H9 (cell line): ENCODE measurements around the gene ATL1. TPM values are rescaled to one million over a fixed set of nuclear protein-coding genes. Genes with fewer than 3 reads are reported as not detected.

Experiments used
- DNase-seq: peaks from one replicate; pipeline ENCODE4 v3.0.0-alpha.2; 2017
- H2AFZ ChIP-seq: one replicate; pipeline ENCODE4 v1.6.1; 2013; ENCODE audit warnings: mild to moderate bottlenecking, low read length, control low read depth, moderate library complexity
- H2AK5ac ChIP-seq: 2 replicates; pipeline ENCODE4 v1.6.1; 2013; ENCODE audit warnings: low read length, control low read depth, mixed read lengths; ENCODE audit not compliant: insufficient read length
- H2BK120ac ChIP-seq: one replicate; pipeline ENCODE4 v1.6.1; 2013; ENCODE audit warnings: low read depth, mild to moderate bottlenecking, low read length, control low read depth, inconsistent platforms; ENCODE audit not compliant: poor library complexity, severe bottlenecking
- H2BK12ac ChIP-seq: 2 replicates; pipeline ENCODE4 v1.6.1; 2013; ENCODE audit warnings: low read length, control low read depth, mixed read lengths, low read depth; ENCODE audit not compliant: insufficient read length
- H2BK15ac ChIP-seq: 2 replicates; pipeline ENCODE4 v1.6.1; 2013; ENCODE audit warnings: low read depth, low read length, control low read depth
- H2BK20ac ChIP-seq: one replicate; pipeline ENCODE4 v1.6.1; 2013; ENCODE audit warnings: low read depth, mild to moderate bottlenecking, low read length, control low read depth, inconsistent platforms; ENCODE audit not compliant: poor library complexity, severe bottlenecking
- H2BK5ac ChIP-seq: 2 replicates; pipeline ENCODE4 v1.6.1; 2013; ENCODE audit warnings: low read length, control low read depth, mixed read lengths; ENCODE audit not compliant: insufficient read length
- H3K14ac ChIP-seq: 2 replicates; pipeline ENCODE4 v1.6.1; 2013; ENCODE audit warnings: low read length, control low read depth; ENCODE audit not compliant: insufficient read depth
- H3K18ac ChIP-seq: 2 replicates; pipeline ENCODE4 v1.6.1; 2013; ENCODE audit warnings: low read depth, mild to moderate bottlenecking, mixed read lengths, low read length, control low read depth; ENCODE audit not compliant: insufficient read length
- H3K23ac ChIP-seq: 2 replicates; pipeline ENCODE4 v1.6.1; 2013; ENCODE audit warnings: low read length, control low read depth, mixed read lengths, low read depth; ENCODE audit not compliant: insufficient read length
- H3K23me2 ChIP-seq: 2 replicates; pipeline ENCODE4 v1.6.1; 2013; ENCODE audit warnings: low read depth, mild to moderate bottlenecking, mixed read lengths, low read length, control low read depth; ENCODE audit not compliant: insufficient read length, poor library complexity, severe bottlenecking
- H3K27ac ChIP-seq: 2 replicates; pipeline ENCODE4 v1.5.1; 2013; ENCODE audit warnings: low read length, control low read depth, mixed read lengths, low read depth; ENCODE audit not compliant: insufficient read length
- H3K27me3 ChIP-seq: 2 replicates; pipeline ENCODE4 v1.6.1; 2013; ENCODE audit warnings: low read length, control low read depth, inconsistent platforms; ENCODE audit not compliant: insufficient read depth
- H3K4ac ChIP-seq: 2 replicates; pipeline ENCODE4 v1.6.1; 2013; ENCODE audit warnings: low read depth, mild to moderate bottlenecking, control low read depth, inconsistent platforms, low read length, moderate library complexity
- H3K4me1 ChIP-seq: 2 replicates; pipeline ENCODE4 v1.6.1; 2013; ENCODE audit warnings: low read length, control low read depth, inconsistent platforms; ENCODE audit not compliant: insufficient read depth
- H3K4me2 ChIP-seq: 2 replicates; pipeline ENCODE4 v1.6.1; 2013; ENCODE audit warnings: low read length, control low read depth, mixed read lengths; ENCODE audit not compliant: insufficient read length, insufficient read depth
- H3K56ac ChIP-seq: 2 replicates; pipeline ENCODE4 v1.6.1; 2013; ENCODE audit warnings: low read depth, mild to moderate bottlenecking, mixed read lengths, low read length, control low read depth; ENCODE audit not compliant: insufficient read length
- H3K79me1 ChIP-seq: 2 replicates; pipeline ENCODE4 v1.6.1; 2013; ENCODE audit warnings: low read depth, mild to moderate bottlenecking, moderate library complexity, low read length, control low read depth, inconsistent platforms; ENCODE audit not compliant: insufficient read depth, poor library complexity, severe bottlenecking
- H3K79me2 ChIP-seq: 2 replicates; pipeline ENCODE4 v1.6.1; 2013; ENCODE audit warnings: low read length, control low read depth, inconsistent platforms; ENCODE audit not compliant: insufficient read depth
- H3K9ac ChIP-seq: 2 replicates; pipeline ENCODE4 v1.6.1; 2013; ENCODE audit warnings: low read length, control low read depth, mixed read lengths; ENCODE audit not compliant: insufficient read length; ENCODE audit errors: extremely low read depth
- H3K9me3 ChIP-seq: one replicate; pipeline ENCODE4 v1.6.1; 2013; ENCODE audit warnings: low read depth, low read length, inconsistent platforms; ENCODE audit not compliant: control insufficient read depth
- H3T11ph ChIP-seq: one replicate; pipeline ENCODE4 v1.6.1; 2013; ENCODE audit warnings: mild to moderate bottlenecking, low read length, control low read depth, inconsistent platforms
- H4K20me1 ChIP-seq: one replicate; pipeline ENCODE4 v1.6.1; 2013; ENCODE audit not compliant: control insufficient read depth, insufficient read length, insufficient read depth
- H4K5ac ChIP-seq: 2 replicates; pipeline ENCODE4 v1.6.1; 2013; ENCODE audit warnings: low read depth, mild to moderate bottlenecking, mixed read lengths, low read length, control low read depth; ENCODE audit not compliant: insufficient read length
- H4K8ac ChIP-seq: replicated peaks from 2 replicates; pipeline ENCODE4 v1.6.1; 2013; ENCODE audit warnings: low read length, control low read depth, mixed read lengths, low read depth; ENCODE audit not compliant: insufficient read length
- H4K91ac ChIP-seq: 2 replicates; pipeline ENCODE4 v1.6.1; 2013; ENCODE audit warnings: low read depth, mild to moderate bottlenecking, moderate library complexity, mixed read lengths, low read length, control low read depth; ENCODE audit not compliant: insufficient read length
- H3K27ac Mint-ChIP-seq, 3 experiments: 2 replicates in 2 of 3; 3 replicates in 1 of 3; pipeline ENCODE4 v1.8.0; 2020 to 2021; ENCODE audit warnings: mixed read lengths in 3 of 3, mild to moderate bottlenecking in 1 of 3, moderate library complexity in 1 of 3
- H3K27me3 Mint-ChIP-seq: 2 replicates; pipeline ENCODE4 v1.8.0; 2021; ENCODE audit warnings: low read depth, mild to moderate bottlenecking, moderate library complexity, mixed read lengths
- H3K36me3 Mint-ChIP-seq, 3 experiments: 2 replicates in 2 of 3; 3 replicates in 1 of 3; pipeline ENCODE4 v1.8.0; 2020 to 2021; ENCODE audit warnings: low read depth in 3 of 3, mixed read lengths in 3 of 3; ENCODE audit not compliant: insufficient read depth in 1 of 3
- H3K4me1 Mint-ChIP-seq, 2 experiments: 2 replicates each; pipeline ENCODE4 v1.8.0; 2020; ENCODE audit warnings: mixed read lengths in 2 of 2
- H3K4me3 Mint-ChIP-seq, 2 experiments: 2 replicates in 1 of 2; 3 replicates in 1 of 2; pipeline ENCODE4 v1.8.0; 2020 to 2021; ENCODE audit warnings: mild to moderate bottlenecking in 2 of 2, mixed read lengths in 2 of 2, moderate library complexity in 1 of 2
- H3K9me3 Mint-ChIP-seq, 2 experiments: 2 replicates in 1 of 2; 3 replicates in 1 of 2; pipeline ENCODE4 v1.8.0; 2020; ENCODE audit warnings: mild to moderate bottlenecking in 2 of 2, mixed read lengths in 2 of 2, moderate library complexity in 1 of 2
- WGBS: extraction: QIAGEN DNeasy Blood & Tissue Kit; methylation state at CpG from one replicate; pipeline ENCODE4 v1.1.7; 2013; ENCODE audit warnings: missing lambda C conversion rate, low lambda C conversion rate, mixed read lengths; ENCODE audit not compliant: insufficient read length; ENCODE audit errors: extremely low coverage; 5-methylcytosine and 5-hydroxymethylcytosine counted together
- total RNA-seq: library from RNA; stranded (reverse); gene quantifications from 2 replicates; pipeline ENCODE4 v1.2.1, GENCODE V29; 2021
- TF ChIP-seq, protein P1 (sequence below): fragments of 200-600 bp; sonication (generic); conservative IDR thresholded peaks from 3 replicates; pipeline ENCODE4 v1.8.0; 2021; ENCODE audit warnings: antibody characterized with exemption, mild to moderate bottlenecking

ATL1 gene
- total RNA-seq, 1 experiment from 2014 or later, result 3.0 TPM

GRCh38 chr14:50610465-50610864 is 50.5 kb downstream of the ATL1 start:
- H3K9me3 ChIP-seq, result no peaks in the 10 kb centered on the region
- H3K23me2 ChIP-seq, result no peaks in the 10 kb centered on the region

More at GRCh38 chr14:50610465-50610864, 50.5 kb downstream of the ATL1 start:
- Histone ChIP-seq H3K79me2 (no peaks in the 10 kb centered on the region), H3K27me3 (no peaks in the 10 kb centered on the region), H3K18ac (no peak overlapping the region), H4K91ac (no peak overlapping the region), H4K5ac (no peak overlapping the region), H2BK20ac (no peak overlapping the region), H3K4me2 (no peak overlapping the region), H2BK12ac (no peak overlapping the region), H3K9ac (no peak overlapping the region), H3K79me1 (no peaks in the 10 kb centered on the region), H3K56ac (no peak overlapping the region), H3T11ph (no peak overlapping the region), H2AFZ (no peak overlapping the region), H3K23ac (no peak overlapping the region), H3K14ac (no peak overlapping the region), H4K20me1 (no peaks in the 10 kb centered on the region), H2BK120ac (no peak overlapping the region), H2BK15ac (no peak overlapping the region), H3K4ac (no peak overlapping the region), H3K27ac (no peak overlapping the region), H4K8ac (no peak overlapping the region), H2AK5ac (no peak overlapping the region), H2BK5ac (no peak overlapping the region), H3K4me1 (no peaks in the 10 kb centered on the region)
- no peak for DNase-seq
- Mint-ChIP-seq H3K9me3 (no peaks in the 10 kb centered on the region), H3K36me3 (no peaks in the 10 kb centered on the region), H3K27me3 (no peaks in the 10 kb centered on the region), H3K4me1 (no peaks in the 10 kb centered on the region), H3K27ac (no peak overlapping the region), H3K4me3 (no peak overlapping the region)
- 100% methylated on average over 1 of the region's 1 CpG for WGBS
- TF ChIP-seq, protein P1, sequence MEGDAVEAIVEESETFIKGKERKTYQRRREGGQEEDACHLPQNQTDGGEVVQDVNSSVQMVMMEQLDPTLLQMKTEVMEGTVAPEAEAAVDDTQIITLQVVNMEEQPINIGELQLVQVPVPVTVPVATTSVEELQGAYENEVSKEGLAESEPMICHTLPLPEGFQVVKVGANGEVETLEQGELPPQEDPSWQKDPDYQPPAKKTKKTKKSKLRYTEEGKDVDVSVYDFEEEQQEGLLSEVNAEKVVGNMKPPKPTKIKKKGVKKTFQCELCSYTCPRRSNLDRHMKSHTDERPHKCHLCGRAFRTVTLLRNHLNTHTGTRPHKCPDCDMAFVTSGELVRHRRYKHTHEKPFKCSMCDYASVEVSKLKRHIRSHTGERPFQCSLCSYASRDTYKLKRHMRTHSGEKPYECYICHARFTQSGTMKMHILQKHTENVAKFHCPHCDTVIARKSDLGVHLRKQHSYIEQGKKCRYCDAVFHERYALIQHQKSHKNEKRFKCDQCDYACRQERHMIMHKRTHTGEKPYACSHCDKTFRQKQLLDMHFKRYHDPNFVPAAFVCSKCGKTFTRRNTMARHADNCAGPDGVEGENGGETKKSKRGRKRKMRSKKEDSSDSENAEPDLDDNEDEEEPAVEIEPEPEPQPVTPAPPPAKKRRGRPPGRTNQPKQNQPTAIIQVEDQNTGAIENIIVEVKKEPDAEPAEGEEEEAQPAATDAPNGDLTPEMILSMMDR, result no peak
